ENCODE results near the gene ANKRD27.
"Not testable (repeated sequence)": the region's sequence is repeated elsewhere in the genome, so short reads cannot be mapped to it uniquely, and the experiment has no call there.

Gene ANKRD27

GRCh38 chr19:32688311-32688710 is 13.3 kb upstream of the ANKRD27 start:
- DNase-seq = no peak

DNA sequence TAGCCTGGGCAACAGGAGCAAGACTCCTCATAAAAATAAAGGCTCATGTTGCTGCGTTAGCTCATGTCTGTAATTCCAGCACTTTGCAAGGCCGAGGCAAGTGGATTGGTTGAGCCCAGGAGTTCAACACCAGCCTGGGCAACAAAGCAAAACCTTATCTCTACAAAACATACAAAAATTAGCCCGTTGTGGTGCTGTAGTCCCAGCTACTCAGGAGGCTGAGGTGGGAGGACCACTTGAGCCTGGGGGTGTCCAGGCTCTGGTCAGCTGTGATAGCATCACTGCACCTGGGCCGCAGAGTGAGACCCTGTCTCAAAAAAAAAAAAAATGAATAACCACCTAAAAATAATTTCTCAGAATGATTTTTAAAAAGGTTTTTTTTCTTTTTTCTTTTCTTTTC is 12.7 kb upstream of the ANKRD27 start:
- DNase-seq = no peak

DNA sequence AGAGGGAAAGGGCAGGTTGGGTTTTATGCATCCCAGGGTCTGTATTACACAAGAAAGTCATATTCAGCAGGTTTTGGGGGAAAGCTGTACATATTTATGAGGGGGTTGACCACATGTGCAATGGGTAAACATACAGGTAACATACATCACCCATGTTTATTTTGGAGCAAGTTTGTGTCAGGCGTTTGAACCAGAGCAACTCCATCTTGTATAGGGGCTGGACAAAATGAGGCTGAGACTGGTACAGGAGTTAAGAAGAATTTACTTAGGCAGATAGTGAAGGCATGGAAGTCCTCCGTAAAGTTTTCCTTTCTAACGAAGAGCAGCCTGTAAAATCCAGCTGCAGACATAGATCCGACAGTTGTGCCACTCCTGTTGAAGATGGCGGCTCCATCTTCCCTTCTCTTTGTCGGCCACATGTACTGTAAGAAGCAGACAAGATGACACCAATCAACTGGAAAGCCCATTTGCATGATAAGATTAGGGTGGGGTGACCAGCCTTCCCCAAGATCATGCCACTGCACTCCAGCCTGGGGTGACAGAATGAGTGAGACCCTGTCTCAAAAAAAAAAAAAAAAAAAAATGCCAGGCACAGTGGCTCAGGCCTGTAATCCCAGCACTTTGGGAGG is 12.0 kb upstream of the ANKRD27 start:
- DNase-seq = no peak

DNA sequence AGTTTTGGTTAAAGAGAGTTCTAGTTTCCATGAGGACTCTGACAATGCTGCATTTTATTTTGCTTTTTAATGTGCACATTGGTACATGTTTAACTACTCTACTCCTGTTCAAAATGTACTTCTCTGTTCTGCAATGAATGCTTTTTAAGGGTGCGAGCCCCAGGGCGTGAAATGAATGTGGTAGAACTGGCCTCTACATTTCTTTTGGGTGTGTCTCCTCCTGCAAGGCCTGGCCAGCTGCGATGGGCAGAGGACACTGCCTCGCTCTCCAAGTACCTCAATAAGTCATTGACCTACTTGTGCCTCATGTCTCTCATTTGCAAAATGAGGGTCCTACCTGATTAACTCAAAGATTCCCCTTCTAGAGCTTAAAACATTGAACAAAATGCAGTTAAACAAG is 7.3 kb upstream of the ANKRD27 start:
- no peak for DNase-seq

GRCh38 chr19:32680986-32681385 is 6.0 kb upstream of the ANKRD27 start:
- no peak for DNase-seq

GRCh38 chr19:32677657-32678056 is 2.7 kb upstream of the ANKRD27 start:
- DNase-seq = no peak

GRCh38 chr19:32676895-32677359 is 1.9 kb upstream of the ANKRD27 start:
- no peak for DNase-seq

DNA sequence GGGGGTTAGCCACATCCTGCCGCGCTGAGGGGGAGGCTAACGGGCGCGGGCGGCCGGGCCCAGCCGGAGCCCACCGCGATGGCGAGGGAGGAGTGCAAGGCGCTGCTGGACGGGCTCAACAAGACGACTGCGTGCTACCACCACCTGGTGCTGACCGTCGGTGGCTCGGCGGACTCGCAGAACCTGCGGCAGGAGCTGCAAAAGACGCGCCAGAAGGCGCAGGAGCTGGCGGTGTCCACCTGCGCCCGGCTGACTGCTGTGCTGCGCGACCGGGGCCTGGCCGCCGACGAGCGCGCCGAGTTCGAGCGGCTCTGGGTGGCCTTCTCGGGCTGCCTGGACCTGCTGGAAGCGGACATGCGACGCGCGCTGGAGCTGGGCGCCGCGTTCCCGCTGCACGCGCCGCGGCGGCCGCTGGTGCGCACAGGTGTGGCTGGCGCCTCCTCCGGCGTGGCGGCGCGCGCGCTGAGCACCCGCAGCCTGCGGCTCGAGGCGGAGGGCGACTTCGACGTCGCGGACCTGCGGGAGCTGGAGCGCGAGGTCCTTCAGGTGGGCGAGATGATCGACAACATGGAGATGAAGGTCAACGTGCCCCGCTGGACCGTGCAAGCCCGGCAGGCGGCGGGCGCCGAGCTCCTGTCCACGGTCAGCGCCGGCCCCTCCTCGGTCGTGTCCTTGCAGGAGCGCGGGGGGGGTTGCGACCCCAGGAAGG is 1.4 kb upstream of the ANKRD27 start:
- DNase-seq = peak; percentile 28

DNA sequence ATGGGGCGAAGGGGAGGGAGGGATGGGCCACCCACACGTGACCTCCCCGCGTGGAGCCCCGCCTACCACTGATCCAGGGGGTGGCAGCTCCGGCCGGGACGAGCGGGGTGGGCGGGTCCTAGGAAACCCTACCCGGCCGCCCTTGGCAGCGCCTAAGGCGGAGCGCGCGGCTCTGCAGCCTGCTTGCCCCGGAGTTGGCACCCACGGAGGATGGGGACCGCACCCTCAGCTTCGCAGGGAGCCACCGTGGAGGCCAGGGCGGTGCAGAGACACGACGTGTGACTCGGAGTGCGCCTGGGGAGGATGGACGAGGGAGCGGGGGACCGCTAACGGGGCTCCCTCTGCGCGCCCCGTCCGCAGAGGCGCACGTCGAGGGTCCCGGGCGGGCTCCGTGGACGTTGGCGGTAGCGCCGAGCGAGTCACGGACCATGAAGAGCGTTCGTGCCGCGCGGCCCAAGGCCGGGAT is 773 bp upstream of the ANKRD27 start, which contains the start of gene RGS9BP:
TSS of gene RGS9BP (plus strand) at position 129 of the 466 bp plus-strand sequence. CDS start 416 bp downstream, outside the sequence.
- peak; percentile 59 for DNase-seq

DNA sequence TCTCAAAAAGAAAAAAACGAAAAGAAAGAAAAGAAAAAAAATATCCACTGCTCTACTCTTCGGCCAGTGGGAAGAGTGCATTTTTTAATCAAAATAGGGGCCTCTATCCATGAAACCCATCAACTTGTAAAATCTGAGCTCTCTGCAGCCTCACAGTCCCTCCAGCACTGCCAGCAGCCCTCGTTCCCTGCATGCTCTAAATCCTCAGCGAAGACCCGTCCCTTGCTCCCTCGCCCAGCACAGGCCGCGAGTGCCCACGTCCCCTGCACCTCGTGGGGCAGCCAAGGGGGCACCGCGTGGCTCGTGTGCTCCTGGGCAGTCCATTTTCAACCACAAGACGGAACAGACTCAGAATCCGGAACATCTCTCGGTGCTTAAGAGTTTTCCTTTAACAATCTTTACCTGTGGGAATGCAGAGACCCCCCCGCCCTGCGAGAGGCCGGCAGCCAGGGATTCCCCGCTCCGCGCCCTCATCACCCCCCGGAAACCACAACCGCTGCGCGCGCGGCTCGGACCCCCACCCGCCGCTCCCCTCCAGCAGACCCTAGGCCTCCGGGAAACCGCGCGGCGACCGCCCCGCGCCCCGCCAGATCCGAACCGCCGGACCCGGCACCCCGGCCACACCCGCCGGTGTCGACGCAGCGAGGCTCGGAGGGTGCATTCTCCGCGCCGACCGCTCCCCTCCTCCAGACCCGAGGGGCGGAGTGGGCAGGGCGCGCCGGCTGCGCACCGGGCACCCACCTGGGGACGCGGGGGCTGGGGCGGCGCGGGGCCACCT is 638 bp downstream of the ANKRD27 start:
- no peak for DNase-seq

- DNase-seq = no peak
Observed at GRCh38 chr19:32673573-32673972, 1.4 kb downstream of the ANKRD27 start.

GRCh38 chr19:32672841-32673240 is 2.1 kb downstream of the ANKRD27 start:
- no peak for DNase-seq

GRCh38 chr19:32671883-32672593 is 2.9 kb downstream of the ANKRD27 start:
- DNase-seq = no peak

DNA sequence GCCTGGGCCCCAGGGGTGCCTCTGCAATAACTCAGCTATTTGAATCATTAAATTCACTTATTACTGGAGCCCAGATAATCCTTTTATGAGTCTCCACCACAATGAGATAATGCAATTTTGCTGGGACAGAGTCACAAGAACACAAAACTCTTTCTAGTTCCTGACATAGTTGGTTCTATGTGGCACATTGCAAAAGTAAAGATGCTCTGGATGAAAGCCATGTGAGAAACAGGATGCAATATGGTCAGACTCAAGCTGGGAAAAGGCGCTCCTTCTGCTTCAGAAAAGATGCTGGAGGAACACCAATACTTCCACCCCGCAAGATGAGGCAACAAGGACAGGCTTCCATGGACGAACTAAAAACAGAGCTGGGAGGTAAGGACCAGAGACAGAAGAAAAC is 5.7 kb downstream of the ANKRD27 start:
- no peak for DNase-seq

GRCh38 chr19:32666084-32666483 is 8.9 kb downstream of the ANKRD27 start:
- DNase-seq = no peak

DNA sequence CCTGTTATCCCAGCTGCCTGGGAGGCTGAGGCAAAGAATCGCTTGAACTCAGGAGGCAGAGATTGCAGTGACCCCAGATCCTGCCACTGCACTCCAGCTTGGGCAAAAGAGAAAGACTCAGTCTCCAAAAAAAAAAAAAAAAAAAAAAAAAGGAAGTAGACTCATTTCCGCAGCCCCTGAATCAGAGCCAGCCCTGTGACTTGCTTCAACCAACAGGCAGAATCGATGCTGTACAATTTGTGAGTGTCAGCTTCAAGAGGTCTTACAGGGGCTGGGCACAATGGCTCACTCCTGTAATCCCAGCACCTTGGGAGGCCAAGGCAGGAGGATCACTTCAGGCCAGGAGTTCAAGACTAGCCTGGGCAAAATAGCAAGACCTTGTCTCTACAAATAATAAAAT is 12.8 kb downstream of the ANKRD27 start:
- no peak for DNase-seq

DNA sequence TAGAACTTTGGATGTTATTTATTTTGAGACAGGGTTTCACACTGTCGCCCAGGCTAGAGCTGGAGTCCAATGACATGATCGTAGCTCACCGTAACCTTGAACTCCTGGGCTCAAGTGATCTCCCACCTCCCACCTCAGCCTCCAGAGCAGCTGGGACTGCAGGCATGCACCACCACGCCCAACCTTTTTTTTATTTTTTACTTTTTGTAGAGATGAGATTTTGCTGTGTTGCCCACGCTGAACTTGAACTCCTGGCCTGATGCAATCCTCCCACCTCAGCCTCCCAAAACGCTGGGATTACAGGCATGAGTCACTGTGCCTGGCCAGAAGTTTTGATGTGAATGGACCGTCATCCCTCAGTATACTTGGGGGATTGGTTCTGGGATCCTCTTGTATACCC is 13.7 kb downstream of the ANKRD27 start:
- no peak for DNase-seq

GRCh38 chr19:32658527-32658926 is 16.5 kb downstream of the ANKRD27 start:
- no peak for DNase-seq

DNA sequence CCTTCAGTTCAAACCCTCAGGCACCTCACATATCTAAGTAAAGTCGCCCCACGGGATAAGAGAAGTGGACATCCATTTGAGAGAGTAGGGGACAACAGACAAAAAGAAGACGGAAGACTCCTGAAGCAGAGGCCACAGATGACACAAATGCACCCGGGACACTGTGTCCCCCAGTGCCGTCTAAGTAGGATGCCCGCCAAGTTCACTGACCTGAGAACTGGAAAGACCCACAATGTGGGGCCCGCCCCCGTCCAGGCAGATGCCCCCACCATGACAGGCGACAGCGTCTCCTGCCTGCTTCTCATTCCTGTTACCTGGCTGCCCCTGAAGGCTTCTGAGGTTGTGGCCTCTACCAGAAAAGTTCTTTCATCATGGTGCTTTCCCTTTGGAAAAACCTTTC is 16.9 kb downstream of the ANKRD27 start:
- no peak for DNase-seq

- DNase-seq = not testable (repeated sequence)
Observed at GRCh38 chr19:32656379-32656778, 18.6 kb downstream of the ANKRD27 start.

- DNase-seq = no peak
Observed at GRCh38 chr19:32653599-32653915, 21.4 kb downstream of the ANKRD27 start.

DNA sequence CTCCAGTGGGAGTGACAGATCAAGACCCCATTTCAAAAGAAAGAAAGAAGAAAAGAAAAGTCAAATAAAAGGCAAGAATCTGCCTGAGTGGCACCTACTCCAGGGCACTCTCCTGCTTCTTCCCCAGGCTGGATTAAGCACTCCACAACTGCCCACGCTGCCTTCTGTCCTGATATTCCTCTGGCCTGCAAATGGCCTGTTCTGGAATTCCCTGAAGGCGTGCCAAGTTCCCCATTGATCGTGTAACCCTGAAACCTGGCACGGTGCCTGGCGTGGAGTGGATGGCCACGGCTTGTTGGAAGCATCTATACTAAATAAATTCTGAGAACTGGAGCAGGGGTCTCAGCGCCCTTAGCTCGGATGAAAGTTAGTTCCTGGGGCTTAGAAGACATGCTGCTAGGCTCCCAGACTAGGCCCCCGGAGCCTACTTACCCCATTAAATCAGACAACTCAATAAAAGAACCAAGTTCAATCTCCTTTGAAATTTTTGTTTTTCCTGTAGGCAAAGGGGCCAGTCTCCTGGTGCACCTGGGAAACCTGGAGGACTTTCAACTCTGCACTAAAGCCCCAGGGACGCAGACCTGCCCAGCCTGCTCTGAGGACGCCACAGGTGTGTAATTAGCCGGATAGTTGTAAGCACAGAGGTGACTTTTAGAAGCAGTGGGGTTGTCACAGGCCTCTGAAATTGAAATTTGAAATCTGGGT is 21.9 kb downstream of the ANKRD27 start:
- DNase-seq = no peak
